ENCODE data around the gene AATK.

The AATK gene

GRCh38 chr17:81196505-81197408 lies 30.7 kb upstream of the AATK start:
- no peak for DNase-seq

GRCh38 chr17:81195941-81196495 lies 30.0 kb upstream of the AATK start:
- DNase-seq = no peak

- DNase-seq = no peak
Observed at GRCh38 chr17:81194941-81195901, 29.2 kb upstream of the AATK start.

- no peak for DNase-seq
Observed at GRCh38 chr17:81194225-81194760, 28.3 kb upstream of the AATK start.

- DNase-seq = no peak
Observed at GRCh38 chr17:81193470-81194224, 27.6 kb upstream of the AATK start.

- no peak for DNase-seq
Observed at GRCh38 chr17:81193051-81193410, 27.0 kb upstream of the AATK start.

GRCh38 chr17:81192386-81193050 lies 26.5 kb upstream of the AATK start:
- DNase-seq = no peak

- DNase-seq = no peak
Observed at GRCh38 chr17:81191646-81192045, 25.6 kb upstream of the AATK start.

- DNase-seq = no peak
Observed at GRCh38 chr17:81191116-81191515, 25.1 kb upstream of the AATK start.

GRCh38 chr17:81190591-81190990 lies 24.6 kb upstream of the AATK start:
- no peak for DNase-seq

GRCh38 chr17:81189670-81190530 lies 23.9 kb upstream of the AATK start:
- DNase-seq = no peak

GRCh38 chr17:81189016-81189415 lies 23.0 kb upstream of the AATK start:
- DNase-seq = no peak

- no peak for DNase-seq
Observed at GRCh38 chr17:81188491-81188840, 22.4 kb upstream of the AATK start.

GRCh38 chr17:81187586-81188490 lies 21.8 kb upstream of the AATK start:
- DNase-seq = no peak

- DNase-seq = no peak
Observed at GRCh38 chr17:81187120-81187519, 21.1 kb upstream of the AATK start.

- no peak for DNase-seq
Observed at GRCh38 chr17:81186203-81186602, 20.2 kb upstream of the AATK start.

GRCh38 chr17:81184555-81184954 lies 18.5 kb upstream of the AATK start:
- no peak for DNase-seq

GRCh38 chr17:81183807-81184206 lies 17.8 kb upstream of the AATK start:
- no peak for DNase-seq

- no peak for DNase-seq
Observed at GRCh38 chr17:81183316-81183715, 17.3 kb upstream of the AATK start.

GRCh38 chr17:81182596-81182995 lies 16.6 kb upstream of the AATK start:
- DNase-seq = no peak
